Activated T-cell treated with anti-CD3 and anti-CD28 coated beads for 1 hour (primary cell): ENCODE measurements around the gene VSIG10L2.

ENCODE experiments used
- DNase-seq: peaks from one replicate; pipeline ENCODE4 v3.0.0-alpha.2; 2020; ENCODE audit warnings: low read depth

VSIG10L2 gene

DNA sequence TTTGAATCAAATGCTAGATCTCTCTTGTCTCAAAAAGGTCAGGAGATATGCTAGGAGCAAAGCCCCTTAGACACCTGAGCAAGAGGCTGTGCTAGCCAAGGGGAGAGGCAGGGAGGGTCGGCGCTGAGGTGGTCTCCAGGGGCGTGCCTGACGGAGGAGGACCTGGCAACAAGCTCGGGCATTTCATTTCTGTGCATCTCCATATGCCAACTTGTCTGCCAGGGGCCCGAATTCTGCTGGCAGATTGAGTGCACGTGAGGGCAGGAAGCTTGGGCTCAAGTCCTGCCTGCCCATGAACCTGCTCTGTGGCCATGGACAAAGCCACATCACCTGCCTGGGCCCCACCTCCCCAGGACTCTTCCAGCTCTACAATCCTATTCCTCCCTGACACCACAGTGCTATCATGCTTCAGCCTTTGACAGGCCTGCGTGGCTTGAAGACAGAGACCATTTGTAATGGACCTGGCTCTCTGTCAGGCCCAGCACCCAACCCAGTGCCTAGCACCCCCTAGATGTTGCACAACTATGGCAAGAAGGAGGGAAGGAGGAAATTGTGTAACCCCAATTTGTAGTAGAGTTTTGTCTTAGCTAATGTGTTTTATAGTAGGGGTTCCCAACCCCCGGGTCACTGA lies 16.3 kb upstream of the VSIG10L2 start:
- no peak for DNase-seq

DNA sequence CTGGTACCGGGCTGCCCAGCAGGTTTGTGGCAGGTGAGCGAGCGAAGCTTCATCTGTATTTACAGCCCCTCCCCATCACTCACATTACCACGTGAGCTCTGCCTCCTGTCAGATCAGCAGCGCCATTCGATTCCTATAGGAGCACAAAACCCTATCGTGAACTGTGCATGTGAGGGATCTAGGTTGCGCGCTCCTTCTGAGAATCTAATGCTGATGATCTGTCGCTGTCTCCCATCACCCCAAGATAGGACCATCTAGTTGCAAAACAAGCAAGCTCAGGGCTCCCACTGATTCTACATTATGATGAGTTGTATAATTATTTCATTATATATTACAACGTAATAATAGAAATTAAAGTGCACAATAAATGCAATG lies 15.8 kb upstream of the VSIG10L2 start:
- DNase-seq = no peak

DNA sequence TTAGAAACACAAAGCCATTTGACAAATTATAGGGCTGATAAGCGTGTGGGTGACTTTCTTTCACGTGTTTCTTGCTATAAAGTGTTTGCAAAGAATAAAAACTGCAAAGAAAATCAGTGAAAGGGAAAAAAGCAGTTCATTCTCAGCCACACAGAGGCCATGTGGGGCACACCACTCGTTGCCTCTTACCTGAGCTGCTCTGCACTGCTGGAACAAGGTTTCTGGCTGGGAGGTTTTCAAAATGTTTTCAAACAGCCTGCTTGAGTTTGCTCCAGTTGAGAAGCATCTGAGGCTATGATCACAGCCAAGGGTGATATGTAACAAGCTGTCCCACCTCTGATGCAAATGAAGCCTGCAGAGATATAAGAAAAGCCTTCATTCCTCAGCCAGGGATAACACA lies 14.7 kb upstream of the VSIG10L2 start:
- no peak for DNase-seq

DNA sequence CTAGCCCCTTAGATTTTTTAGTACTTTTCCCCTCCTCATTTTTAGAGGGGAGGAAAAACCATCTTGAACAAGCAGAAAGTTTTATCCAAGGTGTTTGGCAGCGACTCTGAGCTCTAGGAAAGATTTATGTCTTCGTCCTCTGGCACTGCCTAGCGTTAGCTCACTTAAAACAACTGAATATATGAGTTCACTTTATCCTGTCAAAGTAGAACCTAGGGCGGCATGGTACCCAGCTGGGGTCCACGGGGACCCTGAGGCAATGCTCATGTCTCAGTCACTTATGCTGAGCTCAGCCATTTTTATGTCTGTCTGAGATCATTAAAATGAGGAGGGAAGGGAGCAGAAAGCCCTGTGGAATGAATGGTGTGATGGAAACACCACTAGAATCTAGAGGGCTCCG lies 14.2 kb upstream of the VSIG10L2 start:
- DNase-seq = no peak

DNA sequence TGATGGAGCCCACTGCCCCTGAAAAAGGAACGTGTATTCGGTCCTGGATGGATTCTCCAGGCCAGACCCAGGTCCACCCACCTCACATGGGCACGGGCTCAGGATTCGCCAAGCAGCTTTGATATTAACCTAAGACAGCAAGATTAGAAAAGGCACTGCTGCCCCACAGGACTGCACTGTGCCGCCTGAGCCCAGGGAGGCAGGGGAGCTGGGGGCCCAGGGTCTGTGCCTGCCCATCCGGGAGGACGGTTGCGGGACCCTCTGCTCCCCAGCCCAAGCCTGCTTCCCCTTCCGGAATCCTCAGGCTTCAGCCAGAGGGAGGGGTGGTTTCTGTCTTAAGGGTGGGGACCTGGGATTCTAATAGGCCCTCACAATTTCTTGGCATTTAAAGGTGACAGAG lies 13.5 kb upstream of the VSIG10L2 start:
- no peak for DNase-seq

DNA sequence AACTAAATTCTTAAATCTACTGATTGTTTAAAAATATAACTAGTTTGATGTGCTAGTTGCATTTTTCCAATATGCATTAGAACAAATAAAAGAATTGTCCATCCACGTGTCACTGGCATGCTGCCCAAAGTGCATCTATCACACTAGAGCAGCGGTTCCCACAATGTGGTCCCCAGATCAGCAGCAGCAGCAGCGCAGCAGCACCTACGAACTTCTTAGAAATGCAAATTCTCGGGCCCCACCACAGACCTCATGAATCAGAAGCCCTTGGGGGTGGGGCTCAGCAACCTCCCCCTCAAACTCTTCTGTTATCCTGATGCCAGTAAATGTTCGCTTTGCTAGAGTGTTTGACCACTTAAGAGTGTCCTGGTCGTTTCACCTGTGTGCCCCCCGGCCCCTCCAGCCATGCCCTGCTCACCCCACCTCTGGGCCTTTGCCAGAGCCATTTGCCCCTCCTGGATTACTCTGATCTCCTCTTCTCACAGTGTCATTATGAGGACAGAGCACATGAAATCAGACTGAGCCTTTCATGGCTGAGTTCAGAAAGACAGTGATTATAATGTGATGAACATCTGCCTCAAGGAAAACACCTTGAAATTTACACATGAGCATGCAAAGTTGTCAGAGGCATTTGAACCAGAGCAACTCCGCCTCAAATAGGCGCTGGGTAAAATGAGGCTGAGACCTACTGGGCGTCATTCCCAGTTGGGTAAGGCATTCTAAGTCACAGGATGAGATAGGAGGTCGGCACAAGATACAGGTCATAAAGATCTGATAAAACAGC lies 12.6 kb upstream of the VSIG10L2 start:
- no peak for DNase-seq

DNA sequence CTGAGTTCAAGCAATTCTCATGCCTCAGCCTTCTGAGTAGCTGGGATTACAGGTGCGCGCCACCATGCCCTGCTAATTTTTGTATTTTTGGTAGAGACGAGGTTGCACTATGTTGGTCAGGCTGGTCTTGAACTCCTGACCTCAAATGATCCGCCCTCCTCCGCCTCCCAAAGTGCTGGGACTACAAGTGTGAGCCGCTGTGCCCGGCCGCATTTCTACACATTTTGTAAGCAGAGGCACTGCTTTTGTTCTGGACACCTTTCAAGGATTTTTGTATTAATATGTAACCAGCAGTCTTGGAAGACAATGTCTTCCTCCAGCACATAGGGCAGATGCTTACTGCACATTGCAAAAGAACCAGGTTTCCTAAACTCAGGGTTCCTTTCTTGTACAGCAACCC lies 11.4 kb upstream of the VSIG10L2 start:
- no peak for DNase-seq

DNA sequence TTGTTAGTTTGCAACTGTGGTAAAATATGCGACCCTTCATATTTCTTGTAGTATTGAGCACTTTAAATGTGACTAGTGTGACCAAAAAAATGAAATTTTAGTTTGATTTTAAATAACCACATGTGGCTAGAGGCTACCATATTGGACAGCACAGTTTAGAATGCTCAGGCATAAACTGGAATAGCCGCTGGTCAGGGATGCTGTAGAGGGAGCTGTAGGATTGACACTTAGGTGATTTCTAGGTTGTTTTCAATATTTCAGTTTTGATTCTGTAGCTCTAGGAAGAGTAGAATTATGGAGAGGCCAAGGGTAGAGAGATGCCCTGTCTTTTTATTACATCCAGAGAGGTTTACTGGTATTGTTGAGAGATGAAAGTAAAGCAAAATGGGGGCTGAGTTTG lies 10.8 kb upstream of the VSIG10L2 start:
- no peak for DNase-seq

DNA sequence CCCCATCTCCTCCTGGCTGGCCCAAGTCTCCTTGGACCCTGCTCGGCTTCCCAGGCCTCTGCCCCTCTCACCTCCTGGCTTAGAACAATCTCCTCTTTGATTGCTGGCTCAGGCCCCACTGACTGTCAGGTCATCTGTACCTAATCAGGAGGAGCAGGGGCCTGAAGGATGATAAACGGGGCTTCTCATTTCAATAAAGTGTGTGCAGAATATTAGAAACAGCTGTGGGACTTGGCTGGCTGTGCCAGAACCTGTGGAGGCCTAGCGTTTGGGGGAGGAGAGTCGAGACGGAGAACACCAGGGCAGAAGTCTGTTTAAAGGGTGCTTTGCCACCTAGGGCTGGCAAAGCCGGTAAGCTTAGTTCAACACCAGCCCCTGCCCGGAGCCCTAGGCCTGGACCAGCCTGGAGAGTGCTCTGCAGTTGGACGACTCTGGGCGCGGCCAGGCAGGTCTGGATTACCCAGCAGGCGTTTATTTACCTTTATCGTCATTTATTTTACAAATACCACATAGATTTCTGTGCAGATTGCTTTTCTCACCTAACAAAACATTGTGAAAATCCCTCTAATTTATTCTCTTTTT lies 10.1 kb upstream of the VSIG10L2 start:
- no peak for DNase-seq

DNA sequence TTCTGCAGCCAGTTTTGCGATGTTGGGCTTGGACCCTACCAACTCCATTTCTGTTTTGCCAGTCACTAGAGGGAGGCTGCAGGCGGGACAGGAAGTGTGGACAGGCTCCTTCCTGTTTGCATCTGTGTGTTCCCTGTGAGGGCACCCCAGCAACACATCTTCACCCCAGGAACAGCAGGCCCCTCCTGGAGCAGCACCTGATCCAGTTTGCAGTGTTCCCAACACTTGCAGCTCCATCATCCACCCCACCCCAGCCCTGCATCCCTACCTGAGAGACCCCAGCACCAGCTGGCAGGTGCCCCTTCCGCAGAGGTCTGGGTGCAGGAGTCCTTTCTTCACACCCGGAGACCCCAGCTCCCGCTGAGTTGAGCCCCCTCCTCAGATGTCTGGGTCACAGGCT lies 7.4 kb upstream of the VSIG10L2 start:
- DNase-seq = no peak

DNA sequence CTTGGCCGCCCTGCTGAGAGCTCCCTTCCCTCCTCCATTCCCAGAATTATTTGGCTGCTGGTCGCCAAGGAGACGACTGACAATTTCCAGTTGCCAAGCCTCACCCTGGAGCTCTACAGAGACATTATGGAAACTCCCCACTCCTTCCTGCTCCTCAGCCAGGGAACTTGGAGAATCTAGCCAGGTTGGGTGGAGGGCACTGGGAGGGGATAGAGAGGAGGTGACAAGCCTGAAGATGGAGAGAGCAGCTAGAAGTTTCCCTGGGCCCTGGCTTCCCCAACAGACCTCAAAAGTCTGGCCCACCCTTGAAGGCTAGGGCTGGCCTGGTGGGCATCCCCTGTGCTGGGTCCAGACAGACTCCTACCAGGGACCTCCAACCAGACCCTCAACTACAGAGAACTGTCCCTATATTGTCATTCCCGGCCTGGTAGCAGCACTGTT lies 6.7 kb upstream of the VSIG10L2 start:
- DNase-seq = no peak

DNA sequence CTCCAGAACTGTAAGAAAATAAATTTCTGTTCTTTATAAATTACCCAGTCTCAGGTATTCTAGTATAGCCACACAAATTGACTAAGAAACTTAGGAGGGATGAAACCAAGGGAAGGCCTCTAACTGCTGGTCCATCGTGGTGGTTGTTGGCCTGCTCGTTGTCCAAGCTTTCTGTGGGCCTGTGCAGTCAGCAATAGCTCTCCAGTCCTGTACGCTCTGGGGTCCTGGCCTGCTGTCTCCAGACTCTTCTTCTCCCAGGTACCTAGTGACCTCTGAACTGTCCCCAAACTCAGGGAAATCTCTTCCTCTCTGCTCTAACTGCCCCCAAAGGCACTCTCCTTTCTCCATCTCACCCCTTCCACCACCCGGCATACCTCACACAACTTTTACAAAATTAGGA lies 5.7 kb upstream of the VSIG10L2 start:
- no peak for DNase-seq

DNA sequence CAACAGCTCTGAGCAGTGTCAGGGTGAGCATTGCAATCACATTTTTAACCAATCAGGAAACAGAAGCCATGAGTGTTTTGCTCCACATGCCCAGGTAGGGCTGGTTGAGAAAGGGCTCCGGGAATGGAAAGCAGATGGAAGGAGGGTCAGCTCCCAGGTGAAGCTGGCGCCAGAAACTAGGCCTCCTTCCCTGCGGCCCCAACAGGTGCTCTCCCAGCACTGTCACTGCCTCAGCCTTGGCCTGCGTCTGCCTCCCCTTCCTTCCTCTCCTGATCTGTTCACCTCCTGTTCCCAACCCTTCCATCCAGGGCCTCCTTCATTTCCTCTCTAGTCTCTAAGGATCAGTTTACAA lies 4.6 kb upstream of the VSIG10L2 start:
- DNase-seq = no peak

DNA sequence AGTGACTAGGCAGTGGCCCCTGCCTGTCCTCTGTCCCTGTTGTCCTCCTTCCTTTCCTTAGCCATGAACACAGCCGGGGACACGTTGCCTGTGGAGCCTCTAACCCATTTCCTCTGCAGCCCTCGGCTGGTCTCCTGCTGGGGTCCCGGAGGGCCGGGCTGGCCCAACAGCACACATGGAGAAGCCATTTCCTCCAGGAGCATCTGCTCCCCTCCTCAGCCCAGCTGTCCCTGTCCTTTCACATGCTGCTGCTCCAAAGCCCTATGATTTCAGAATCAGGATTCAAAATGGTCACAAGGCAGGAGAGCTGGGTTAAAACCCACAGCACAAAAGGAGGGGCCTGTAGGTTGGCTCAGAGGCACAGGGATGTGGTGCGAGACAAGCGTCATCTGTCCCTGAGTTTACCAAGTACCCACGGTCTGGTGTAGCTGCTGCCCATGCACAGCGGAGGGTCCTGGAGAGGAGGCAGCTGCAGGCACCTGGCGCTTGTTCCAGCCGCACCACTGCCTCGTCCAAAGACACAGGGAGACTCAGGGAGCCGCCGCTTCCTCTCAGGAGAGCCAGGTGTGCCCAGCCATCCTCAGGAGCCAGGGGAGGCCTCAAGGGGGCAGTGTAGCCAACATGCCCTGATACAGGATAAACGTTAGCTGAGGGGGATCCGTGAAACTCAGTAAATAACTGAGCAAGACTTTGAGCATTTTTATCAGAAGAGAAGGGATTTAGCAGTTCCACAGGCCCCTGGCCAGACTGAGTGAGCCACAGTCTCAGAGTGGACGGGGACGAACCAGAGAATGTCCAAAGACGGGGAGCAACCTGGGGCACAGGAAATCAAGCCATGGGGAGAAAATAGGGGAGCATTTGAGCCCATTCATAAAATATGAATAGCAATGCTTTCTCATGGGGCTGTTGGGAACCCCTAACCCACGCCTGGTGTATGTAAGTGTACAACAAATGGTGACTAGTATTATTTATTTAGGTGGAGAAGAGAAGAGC lies 3.9 kb upstream of the VSIG10L2 start:
- DNase-seq = peak; percentile 25

DNA sequence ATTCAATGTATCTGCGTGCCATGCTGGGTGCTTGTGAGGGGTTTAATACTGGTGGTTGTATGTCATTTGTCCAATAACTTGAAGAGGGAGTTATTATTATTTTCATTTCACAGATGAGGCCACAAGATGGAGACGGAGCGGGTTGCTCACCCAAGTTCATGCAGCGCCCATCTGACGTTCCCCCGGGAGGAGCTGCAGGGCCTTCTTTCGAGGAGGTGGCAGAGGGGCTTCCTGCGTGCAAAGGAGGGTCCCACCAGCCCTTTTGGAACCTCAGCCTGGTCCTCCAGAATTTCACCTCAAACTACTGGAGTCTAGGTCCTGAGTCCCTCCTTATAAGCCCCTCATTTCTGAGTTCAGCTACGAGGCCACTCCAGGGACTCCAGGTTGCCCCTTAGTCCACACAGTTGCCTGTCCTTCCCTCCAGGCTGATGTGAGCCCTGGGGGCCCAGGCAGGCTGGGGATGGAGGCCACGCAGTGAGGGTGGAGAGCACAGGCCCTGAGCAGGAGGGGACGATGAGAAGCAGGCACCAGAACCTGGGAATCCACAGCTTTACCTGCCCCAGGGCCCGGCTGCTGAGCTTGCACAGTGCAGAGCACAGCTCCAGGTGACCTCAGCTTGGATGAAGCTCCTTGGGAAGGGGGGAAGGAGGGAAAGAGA lies 2.9 kb upstream of the VSIG10L2 start:
- no peak for DNase-seq

DNA sequence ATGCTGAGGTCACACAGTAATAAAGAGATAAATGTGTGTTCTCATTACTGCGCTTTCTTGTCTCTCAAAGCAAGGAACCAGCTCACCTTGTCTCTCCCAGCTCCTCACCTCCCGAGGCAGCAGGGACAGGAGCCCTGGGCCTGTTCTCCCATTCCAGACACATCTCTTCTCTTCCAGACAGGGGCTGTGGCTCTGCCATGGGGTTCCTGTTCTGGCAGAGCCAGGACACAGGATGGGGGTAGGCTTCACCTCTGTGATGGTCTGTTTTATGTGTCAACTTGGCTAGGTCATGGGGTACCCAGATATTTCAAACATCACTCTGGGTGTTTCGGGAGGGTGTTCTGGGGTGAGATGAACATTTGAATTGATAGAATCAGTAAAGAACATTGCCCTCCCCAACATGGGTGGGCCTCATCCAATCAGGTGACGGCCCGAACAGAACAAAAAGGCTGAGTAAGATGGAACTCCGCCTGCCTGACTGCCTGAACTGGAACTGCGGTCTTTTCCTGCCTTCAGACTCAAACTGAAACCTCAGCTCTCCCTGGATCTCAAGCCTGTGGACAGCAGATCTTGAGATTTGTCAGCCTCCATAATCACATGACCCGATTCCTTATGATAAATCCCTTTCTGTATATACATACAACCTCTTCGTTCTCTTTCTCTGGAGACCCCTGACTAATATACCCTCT lies 2.0 kb upstream of the VSIG10L2 start:
- DNase-seq = no peak

DNA sequence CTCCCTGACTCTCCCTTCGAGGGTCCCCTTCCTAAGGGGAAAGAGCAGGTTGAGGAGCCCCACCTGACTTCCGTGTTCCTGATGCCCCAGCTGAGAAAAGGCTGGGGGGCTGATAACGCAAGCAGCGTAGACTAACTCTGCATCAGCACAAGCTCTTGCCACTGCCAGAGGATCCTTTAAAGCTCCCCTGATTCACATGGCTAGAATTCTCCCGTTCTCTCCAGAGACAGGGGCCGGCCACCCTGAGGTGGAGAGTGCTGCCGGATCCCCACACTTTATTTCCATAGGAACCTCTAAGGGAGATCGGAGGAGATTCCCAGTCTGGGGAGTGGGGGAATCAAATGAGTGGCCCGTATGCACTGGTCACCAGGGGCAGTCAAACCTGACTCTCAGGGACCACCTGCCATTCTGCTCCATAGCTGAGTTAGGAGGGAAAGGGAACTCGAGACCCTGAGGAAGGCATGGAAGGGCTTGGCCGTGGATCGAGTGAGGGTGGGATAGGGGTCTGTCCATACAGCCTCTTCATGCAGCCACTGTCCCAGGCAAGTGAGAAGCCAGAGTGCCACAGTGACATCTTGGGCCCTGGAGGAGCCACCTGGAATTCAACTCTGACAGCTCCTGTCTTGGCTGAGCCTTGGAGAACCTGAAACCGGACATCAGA lies 1.4 kb upstream of the VSIG10L2 start:
- DNase-seq = no peak

DNA sequence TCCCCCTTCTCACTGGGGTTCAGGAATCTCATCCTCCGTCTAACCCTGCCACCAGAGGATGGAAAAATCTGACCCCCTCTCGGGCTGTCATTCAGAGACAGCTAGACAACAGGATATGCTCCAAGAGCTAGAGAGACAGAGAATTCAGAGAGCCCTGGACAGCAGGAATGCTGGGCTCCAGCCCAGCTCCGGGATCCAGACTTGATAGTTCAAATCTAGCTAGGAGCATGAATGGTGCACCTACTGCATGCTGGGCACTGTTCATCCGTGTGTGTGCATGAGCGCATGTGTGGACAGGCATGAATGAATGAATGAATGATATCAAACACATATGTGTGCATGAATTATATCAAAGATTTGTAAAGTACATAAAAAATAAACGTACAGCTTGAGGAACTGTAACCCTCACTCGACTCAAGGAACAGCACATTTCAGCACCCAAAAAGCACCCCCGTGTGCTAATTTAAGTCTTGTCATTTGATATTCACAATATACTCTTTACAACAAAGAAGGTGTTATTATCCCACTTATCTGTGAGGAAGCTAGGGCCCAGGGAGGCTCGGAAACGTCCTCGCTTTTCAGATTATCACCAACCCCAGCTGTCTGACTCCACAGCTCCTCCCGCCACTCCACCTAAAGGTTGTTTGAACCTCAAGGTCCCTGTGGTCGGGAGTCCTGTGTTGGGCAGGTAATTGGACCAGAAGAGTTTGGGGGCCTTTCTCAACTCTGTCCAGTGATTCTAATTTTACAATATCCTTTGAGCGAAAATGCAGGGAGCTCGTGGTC lies 640 bp upstream of the VSIG10L2 start:
- no peak for DNase-seq

DNA sequence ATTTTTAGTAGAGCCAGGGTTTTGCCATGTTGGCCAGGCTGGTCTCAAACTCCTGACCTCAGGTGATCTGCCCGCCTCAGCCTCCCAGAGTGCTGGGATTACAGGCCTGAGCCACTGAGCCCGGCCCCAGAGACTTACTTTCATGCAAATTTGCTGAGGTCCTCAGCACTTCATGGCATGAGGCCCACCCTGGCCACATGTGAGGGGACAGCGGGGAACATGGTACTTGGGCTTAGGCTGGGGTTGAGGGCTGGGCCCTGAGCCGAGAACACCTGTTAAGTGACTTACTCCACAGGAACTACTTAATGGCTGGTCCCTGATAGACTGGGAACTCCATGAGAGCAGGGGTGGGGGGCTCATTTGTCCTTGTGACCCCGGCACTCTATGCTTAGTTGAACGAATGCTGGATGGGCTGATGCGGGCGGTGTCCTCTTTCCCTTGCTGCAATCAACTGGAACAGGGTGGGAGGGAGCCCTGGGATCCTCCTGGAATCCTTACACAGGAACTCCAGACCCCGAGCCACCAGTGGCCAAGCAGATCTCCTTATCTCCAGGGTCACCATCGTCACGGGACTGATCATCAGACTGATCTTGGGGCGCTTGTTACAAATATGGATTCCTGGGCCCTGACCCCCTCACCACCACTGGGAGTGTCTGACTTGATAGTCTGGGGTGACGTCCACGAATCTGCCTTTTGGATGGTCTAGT lies 1.0 kb downstream of the VSIG10L2 start:
- DNase-seq = no peak
